IPS-15b (cell line): ENCODE measurements around the gene KCMF1.

Experiments
- H3K27me3 ChIP-seq: one replicate; pipeline ENCODE4 v1.6.1; 2013; ENCODE audit warnings: low read length; ENCODE audit not compliant: control insufficient read depth, insufficient read depth
- H3K36me3 ChIP-seq: one replicate; pipeline ENCODE4 v1.6.1; 2013; ENCODE audit warnings: low read length; ENCODE audit not compliant: control insufficient read depth, insufficient read depth
- H3K4me1 ChIP-seq: one replicate; pipeline ENCODE4 v1.6.1; 2013; ENCODE audit warnings: mild to moderate bottlenecking, low read length; ENCODE audit not compliant: control insufficient read depth, insufficient read depth
- H3K4me3 ChIP-seq: one replicate; pipeline ENCODE4 v1.5.1; 2013; ENCODE audit warnings: low read depth, low read length
- H3K9ac ChIP-seq: one replicate; pipeline ENCODE4 v1.6.1; 2013; ENCODE audit warnings: low read depth, mild to moderate bottlenecking, low read length
- H3K9me3 ChIP-seq: one replicate; pipeline ENCODE4 v1.6.1; 2013; ENCODE audit warnings: mild to moderate bottlenecking, low read length; ENCODE audit not compliant: control insufficient read depth, insufficient read depth

The KCMF1 gene

DNA sequence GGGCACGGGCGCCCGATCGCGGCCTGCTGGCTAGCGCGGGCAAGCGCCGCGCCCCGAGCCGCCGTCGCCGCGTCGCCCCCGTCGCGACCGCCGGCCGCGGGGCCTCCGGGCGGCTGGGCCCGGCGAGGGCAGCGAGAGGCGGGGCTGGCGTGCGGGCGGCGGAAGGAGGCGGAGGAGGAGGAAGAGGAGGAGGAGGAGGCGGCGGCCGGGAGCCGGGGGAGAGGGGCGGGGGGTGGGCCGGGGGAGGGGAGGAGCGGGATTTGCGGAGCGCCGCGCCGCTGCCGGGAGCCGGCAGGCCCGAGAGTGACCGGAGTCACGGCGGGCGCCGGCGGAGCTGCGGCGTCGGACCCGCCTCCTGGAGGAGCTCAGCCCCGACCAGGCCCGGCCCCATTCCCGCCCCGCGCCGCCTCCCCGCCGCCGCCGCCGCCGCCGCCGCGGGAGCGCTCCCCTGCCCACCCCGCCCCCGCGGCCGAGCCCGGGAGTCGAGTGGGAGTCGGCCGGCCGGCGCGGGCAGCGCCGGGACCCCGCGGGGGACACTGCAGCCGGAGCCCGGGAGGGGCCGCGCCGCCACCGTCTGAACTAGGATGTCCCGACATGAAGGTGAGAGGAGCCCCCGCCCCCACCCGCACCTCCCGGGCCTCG, at the start of gene KCMF1:
TSS of gene KCMF1 (plus strand) at position 294 of the 642 bp plus-strand sequence. CDS start at position 585, 291 bp downstream.
- Histone ChIP-seq H3K9me3 (no peaks in the 10 kb centered on the region), H3K36me3 (no peaks in the 10 kb centered on the region), H3K9ac (peak within 1 kb of the TSS; percentile 95), H3K27me3 (no peaks in the 10 kb centered on the region), H3K4me3 (peak within 1 kb of the TSS; percentile 92), H3K4me1 (peaks cover 13% of the 10 kb centered on the region)

DNA sequence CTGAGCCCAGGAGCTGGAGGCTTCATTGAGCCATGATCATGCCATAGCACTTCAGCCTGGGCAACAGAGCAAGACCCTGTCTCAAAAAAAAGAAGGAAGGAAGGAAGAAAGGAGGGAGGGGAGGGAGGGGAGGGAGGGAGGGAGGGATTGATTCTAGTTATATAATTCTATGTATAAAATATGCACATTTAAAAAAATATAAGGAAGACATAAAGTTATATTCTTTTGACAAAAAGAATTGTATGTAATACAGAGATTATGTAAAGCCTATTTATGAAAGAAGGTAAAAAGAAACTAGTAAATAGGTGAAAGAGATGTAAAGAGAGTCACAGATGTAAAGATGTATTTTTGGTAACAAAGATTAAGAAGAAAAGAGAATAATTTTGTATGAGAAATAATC, 48.0 kb upstream of the KCMF1 start:
- no peaks in the 10 kb centered on the region for H3K36me3 ChIP-seq
- no peaks in the 10 kb centered on the region for H3K27me3 ChIP-seq

DNA sequence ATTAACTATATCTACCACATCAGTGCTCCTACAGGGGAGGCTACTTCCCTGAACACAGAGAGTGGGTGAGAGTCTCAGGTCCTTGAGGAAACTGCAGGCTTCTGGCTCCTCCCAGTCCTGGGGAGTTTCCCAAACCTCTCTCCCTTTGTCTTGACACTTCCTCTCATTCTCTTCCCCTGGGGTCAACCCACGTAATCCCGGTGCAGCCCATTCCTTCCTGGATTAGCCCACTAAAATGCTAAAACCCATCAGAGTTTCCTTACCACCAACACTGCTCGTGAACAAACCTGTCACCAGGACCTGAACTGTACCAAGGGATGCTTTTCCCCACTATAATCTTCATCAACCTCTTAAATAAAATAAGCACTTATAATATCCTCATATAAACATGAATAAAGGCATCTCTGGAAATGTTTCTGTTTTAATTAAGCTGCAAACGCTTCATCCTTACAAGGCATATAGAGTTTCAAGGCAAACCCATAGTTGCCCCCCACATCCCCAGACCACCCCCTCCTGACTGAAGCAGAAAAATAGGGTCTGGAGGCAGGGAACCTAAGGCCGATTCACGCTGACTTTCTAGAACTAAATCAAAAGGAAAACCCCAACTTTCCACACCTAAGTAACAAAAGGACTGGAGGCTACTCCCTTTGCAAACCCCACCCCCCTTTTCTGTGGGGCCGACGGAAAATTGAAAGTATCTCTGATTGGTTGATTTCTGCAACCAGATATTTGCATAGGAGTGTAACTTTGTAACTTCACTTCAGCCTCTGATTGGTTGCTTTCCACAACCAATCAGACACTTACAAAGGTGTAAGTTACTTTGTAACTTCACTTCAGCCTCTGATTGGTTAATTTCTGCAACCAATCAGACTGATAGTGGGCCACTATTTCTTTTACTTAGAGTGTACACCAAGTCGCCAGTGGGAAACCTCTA, 46.5 kb upstream of the KCMF1 start:
- H3K27me3 ChIP-seq, result no peaks in the 10 kb centered on the region
- no peak overlapping the region for H3K9ac ChIP-seq
- H3K9me3 ChIP-seq, result no peaks in the 10 kb centered on the region
- H3K4me1 ChIP-seq, result peaks cover 10% of the 10 kb centered on the region
- no peaks in the 10 kb centered on the region for H3K36me3 ChIP-seq
- H3K4me3 ChIP-seq, result peak overlapping the region; percentile 1

More for the DNA sequence above, 48.0 kb upstream of the KCMF1 start:
- H3K9me3 ChIP-seq, result no peaks in the 10 kb centered on the region
- peaks cover 10% of the 10 kb centered on the region for H3K4me1 ChIP-seq
- H3K4me3 ChIP-seq, result no peak overlapping the region
- H3K9ac ChIP-seq, result no peak overlapping the region

DNA sequence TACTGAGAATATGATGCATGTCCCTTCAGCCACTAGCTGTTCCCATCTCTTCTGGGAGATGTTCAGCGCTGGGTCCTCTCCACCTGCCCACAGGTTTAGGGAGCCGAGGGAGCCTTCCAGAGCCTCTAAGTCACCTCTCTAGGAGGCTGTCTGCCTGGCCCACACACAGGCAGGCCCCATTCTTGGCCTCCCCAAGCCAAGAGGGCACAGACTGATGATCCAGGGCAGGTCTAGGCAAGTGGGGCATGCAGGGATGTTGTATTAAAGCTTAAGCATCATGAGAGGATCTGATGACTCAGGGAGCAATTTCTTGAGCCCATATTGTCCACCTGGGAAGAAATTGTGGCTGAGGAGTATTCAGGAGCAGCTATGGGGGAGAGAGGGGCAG, 45.6 kb upstream of the KCMF1 start:
- Histone ChIP-seq H3K4me3 (no peak overlapping the region), H3K27me3 (no peaks in the 10 kb centered on the region), H3K4me1 (peaks cover 10% of the 10 kb centered on the region), H3K9me3 (no peaks in the 10 kb centered on the region), H3K9ac (no peak overlapping the region), H3K36me3 (no peaks in the 10 kb centered on the region)

DNA sequence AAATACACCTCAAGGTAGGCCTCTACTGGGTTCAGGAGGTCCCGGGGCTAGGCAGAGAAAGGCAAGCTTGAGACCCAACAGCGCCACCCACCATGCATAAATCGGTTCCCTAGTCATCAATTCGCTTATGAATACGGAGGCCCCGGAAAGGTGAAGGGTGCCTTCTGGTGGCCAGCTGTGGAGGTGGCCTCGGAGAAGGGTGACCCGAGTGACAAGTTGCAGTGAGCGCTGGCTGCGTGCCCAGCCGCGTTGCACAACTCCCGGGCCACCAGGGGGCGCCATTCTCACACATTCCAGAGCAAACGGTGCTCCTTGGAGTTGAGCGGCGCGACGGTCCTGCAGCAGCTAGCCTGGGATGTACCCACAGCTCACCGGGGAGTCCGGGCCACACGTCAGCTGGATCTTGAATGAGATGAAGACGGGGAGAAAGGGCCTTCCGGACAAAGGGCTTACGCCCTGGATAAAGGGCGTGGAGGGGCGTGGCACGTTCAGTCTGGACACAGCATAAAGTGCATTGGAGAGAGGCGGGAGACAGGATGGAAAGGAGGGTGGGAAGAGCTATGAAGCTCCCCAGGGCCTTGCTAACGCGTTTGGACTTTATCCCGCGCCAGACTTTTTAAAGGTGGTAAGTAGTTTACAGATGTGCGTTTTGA, 45.1 kb upstream of the KCMF1 start:
- Histone ChIP-seq H3K36me3 (no peaks in the 10 kb centered on the region), H3K4me3 (peak overlapping the region; percentile 68), H3K9ac (no peak overlapping the region), H3K27me3 (no peaks in the 10 kb centered on the region), H3K9me3 (no peaks in the 10 kb centered on the region), H3K4me1 (peaks cover 10% of the 10 kb centered on the region)

DNA sequence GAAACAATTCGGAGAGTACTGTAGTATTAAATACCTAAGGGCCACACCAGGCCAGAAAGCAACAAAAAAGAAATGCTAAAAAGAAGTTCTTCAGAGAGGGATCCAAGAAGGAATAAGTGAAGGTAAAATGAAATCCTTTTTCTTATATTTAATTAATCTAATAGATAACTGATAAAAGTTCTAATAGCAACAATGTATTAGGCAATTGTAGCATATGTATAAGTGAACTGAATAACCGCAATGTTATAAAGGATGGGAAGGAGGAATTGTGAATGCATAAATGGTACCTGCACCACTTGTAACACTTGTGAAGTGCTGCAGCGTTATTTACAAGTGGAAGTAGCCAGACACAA, 43.7 kb upstream of the KCMF1 start:
- Histone ChIP-seq H3K9me3 (no peaks in the 10 kb centered on the region), H3K4me1 (peaks cover 10% of the 10 kb centered on the region), H3K36me3 (no peaks in the 10 kb centered on the region), H3K27me3 (no peaks in the 10 kb centered on the region), H3K4me3 (peak overlapping the region; percentile 26), H3K9ac (no peak overlapping the region)

DNA sequence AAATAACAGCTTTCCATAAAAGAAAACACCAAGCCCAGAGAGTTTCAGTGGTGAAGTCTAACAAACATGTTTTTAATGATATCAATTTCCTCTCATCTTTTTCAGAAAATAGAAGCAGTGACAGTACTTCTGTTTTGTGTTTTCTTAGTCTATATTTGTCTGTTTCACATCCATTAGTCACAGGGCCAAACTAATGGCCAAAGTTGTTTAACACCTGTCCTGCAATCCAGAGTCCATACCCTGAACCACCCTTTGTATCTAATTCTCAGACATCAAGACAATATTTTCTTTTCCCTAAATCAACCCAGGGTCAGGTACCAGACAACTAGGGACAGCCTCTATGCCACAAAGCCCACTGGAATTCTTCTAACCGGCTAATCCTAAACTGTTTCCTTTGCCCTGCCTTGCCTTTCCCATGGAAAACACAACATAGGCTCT, 39.6 kb upstream of the KCMF1 start:
- H3K36me3 ChIP-seq, result no peaks in the 10 kb centered on the region
- H3K9ac ChIP-seq, result no peak overlapping the region
- no peaks in the 10 kb centered on the region for H3K27me3 ChIP-seq
- no peak overlapping the region for H3K4me3 ChIP-seq
- no peaks in the 10 kb centered on the region for H3K9me3 ChIP-seq
- H3K4me1 ChIP-seq, result peaks cover 3% of the 10 kb centered on the region

DNA sequence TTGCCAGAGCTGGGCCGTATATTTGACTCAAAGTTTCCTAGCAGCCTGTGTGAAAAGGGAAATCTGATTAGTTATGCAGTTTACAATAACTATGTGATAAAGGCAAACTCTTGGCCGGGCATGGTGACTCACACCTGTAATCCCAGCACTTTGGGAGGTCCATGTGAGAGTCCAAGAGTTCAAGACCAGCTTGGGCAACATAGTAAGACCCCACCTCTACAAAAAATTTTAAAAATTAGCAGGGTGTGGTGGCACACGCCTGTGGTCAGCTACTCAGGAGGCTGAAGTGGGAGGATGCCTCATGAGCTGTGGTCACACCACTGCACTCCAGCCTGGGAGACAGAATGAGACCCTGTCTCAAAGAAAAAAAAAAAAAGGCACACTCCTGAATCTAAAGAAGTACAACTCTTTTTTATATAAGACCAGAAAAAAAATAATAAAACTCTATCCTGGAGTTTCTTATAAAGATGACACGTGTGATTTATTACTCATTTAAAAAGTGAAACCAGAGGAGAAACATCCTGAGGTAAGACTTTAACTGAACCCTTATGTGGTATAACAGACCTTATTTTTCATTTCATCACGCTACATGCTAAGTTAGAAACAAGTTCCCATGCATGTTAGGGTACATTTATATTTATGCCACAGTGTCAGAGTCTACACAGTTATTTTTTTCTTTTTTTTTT, 32.6 kb upstream of the KCMF1 start:
- no peaks in the 10 kb centered on the region for H3K36me3 ChIP-seq
- H3K4me1 ChIP-seq, result peaks cover 9% of the 10 kb centered on the region
- H3K27me3 ChIP-seq, result no peaks in the 10 kb centered on the region
- H3K9ac ChIP-seq, result no peak overlapping the region
- no peaks in the 10 kb centered on the region for H3K9me3 ChIP-seq
- no peak overlapping the region for H3K4me3 ChIP-seq

DNA sequence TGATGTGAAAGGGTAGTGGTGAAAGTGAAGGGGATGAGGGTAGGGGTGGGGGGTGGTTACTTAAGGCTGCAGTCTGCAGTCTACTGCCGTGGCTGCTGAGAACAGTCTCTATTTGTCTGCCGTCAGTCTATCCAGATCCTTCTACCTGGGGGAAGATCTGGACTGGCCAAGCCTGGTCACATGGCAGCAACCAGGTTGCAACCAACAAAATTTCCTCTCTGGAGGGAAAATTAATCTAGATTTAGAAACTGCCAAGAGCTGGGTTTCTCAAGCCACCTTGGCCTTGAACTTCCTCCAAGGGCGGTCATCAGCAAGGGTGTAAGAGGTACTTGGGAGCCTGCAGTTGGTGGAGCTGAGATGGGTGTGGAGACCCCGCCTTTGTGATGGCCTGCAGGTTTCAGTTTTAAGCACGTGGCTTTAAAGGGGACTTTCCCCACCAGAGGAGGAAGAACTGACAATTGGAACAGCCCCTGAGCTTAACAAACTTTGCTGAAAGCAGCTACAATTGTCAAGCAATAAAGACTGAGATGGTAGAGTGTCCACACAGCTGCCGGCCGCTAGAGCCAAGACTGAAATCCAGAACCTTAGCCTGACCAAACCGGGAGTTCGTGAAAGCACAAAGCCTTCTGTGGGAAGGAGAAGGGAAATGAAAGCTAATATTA, 31.4 kb upstream of the KCMF1 start:
- no peaks in the 10 kb centered on the region for H3K36me3 ChIP-seq
- H3K27me3 ChIP-seq, result no peaks in the 10 kb centered on the region
- no peaks in the 10 kb centered on the region for H3K9me3 ChIP-seq
- no peak overlapping the region for H3K9ac ChIP-seq
- H3K4me1 ChIP-seq, result peaks cover 9% of the 10 kb centered on the region
- H3K4me3 ChIP-seq, result no peak overlapping the region

DNA sequence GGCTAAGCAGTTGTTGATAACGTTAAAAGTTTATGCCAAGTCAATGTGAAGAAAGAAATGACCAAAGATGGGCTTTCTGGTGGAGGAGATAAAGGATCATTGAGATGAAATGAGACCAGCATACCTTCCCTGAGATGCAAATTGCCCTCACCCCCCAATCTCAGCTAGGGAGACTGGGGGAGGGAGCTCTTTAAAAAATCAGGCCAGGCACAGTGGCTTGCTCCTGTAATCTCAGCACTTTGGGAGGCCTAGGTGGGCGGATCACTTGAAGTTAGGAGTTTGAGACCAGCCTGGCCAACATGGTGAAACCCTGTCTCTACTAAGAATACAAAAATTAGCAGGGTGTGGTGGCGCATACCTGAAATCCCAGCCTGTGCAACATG, 30.9 kb upstream of the KCMF1 start:
- Histone ChIP-seq H3K9ac (no peak overlapping the region), H3K4me1 (peaks cover 9% of the 10 kb centered on the region), H3K27me3 (no peaks in the 10 kb centered on the region), H3K4me3 (no peak overlapping the region), H3K36me3 (no peaks in the 10 kb centered on the region), H3K9me3 (no peaks in the 10 kb centered on the region)

DNA sequence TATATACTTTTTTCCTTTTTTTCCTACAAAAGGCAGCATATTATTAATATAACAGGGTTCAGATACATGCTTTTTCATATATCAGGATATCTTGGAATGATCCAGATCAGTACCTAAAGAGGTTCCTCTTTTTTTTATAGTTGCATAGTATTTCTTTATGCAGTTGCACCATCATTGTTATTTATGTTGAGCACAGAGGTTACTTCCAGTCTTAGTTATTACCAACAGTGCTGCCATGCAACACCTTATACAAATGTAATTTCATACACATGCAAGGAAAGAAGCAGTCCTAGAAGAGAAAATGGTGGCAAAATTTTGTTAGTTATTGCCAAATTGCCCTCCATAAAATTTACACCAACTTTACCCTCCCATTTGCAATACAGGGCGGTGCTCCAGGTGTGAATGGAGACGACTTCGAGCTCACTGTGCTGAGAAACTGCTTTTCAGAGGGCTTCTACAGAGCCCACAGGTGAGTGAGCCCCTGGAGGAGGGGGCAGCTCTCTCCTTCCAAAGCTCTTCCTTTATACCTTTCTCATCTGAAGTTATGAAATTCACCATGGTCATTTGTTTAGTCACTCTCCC, 30.0 kb upstream of the KCMF1 start:
- no peaks in the 10 kb centered on the region for H3K27me3 ChIP-seq
- no peaks in the 10 kb centered on the region for H3K9me3 ChIP-seq
- H3K36me3 ChIP-seq, result no peaks in the 10 kb centered on the region
- peaks cover 9% of the 10 kb centered on the region for H3K4me1 ChIP-seq
- no peak overlapping the region for H3K9ac ChIP-seq
- no peak overlapping the region for H3K4me3 ChIP-seq
